Iris pigment epithelial cell (primary cell): Measurements from ENCODE around the gene E4F1.

ENCODE experiments used
- DNase-seq: peaks from one replicate; pipeline ENCODE4 v3.0.0-alpha.2; 2011; ENCODE audit warnings: low read depth

E4F1 gene

DNA sequence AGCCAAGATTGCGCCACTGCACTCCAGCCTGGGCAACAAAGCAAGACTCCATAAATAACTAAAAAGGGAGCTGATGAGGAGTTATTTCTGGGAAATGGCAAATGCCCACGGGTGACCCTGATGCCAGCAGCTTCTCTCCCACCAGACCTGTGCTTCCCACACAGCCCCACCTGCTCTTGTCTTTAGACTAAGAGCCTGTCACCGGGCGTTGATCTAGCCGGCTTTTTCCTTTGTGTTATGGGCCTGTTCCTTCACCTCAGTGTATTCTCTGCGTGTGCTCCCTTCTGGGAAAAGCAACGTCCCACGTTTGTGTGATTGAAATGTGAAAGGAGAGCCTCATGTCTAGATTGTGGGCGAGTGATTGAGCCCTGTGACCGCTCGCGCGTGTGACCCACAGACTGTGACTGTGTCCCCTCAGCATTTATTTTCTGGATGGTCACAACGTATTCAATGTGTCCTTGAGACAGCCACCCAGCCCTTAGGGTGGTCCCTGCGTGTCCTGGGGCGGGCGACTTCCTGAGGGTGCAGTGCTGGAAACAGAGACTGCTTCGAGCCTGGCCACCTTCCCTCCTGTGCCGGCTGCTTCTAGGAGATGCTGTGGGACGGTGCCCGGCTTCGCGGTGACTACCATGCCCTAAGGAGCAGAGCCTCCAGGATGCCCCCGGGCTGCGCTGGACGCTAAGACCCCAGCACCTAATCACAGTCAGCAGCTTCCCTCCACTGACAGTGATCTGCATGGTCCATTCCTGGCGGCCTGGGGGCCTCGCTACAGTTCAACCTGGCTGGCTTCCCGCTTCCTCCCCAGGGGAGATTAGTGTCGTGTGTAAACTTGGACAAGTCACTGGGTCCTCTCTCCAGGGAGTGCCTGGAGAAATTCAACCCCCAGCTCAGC, 52.3 kb downstream of the E4F1 start:
- DNase-seq: no peak

- no peak for DNase-seq
Observed at GRCh38 chr16:2276368-2277195, 53.2 kb downstream of the E4F1 start.

GRCh38 chr16:2277466-2278271, 54.3 kb downstream of the E4F1 start:
- DNase-seq: no peak

GRCh38 chr16:2278272-2278608, 54.8 kb downstream of the E4F1 start:
- DNase-seq: no peak

DNA sequence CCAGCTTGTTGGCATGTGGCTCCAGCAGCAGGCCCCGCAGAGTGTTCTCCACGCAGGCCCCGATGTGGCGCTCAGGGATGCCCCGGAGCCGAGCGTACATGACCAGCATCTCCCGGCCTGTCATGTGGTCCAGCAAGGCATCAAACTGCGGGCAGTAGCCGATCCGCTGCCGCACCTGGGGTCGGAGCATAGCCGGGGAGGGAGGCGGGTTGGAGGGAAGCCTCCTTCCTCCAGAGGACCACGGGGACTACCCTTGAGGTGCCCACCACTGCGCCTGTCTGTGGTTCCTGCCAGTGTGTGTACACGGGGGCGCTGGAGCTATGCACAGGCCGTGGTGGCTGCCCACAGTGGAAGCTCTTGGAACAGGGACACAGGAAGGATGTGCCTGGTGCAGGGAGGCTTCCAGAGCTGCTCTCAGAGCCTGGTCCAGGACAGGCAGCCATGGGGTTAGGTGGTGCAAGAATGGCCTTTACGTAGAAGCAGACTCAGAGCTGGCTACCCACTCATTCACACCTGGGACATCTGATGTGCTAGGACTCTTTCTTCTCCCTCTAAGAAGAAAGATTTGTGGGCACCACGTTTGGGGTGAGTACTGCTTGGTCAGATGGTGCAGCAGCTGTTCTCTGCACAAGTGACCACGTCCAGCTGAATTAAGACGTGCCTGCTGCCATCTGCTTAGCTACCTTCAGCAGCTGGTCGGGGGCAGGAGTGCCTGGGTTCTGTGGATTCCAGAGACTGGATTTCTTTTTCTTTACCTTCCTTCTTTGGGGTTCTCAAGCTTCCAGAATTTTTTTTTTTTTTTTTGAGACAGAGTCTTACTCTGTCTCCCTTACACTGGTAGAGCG, 55.8 kb downstream of the E4F1 start:
- no peak for DNase-seq

- no peak for DNase-seq
Observed at GRCh38 chr16:2280461-2280860, 57.1 kb downstream of the E4F1 start.

DNA sequence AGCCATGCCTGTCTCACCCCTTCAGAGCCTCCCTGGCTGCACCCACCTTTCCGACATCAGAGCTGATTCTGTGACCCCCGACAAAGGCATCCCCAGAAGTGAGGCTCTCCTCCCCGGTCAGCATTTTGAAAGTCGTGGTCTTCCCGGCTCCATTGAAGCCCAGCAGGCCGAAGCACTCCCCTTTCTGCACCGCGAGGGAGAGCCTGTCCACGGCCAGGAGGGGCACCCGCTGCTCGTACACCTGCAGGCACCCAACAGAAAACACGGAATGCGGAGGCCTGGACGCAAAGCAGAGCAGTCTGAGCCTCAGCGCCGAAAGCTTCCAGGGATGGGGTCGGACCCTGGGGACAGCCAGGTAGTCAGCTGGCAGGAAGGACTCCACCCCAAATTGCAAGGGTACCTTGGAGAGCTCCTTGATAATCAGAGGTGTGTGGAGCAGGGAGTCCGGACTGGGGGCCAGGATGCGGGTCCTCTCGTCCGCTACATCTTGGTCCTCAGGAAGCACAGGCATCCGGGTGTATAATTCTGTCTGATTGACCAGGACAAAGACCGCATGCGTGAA, 57.7 kb downstream of the E4F1 start:
- no peak for DNase-seq

DNA sequence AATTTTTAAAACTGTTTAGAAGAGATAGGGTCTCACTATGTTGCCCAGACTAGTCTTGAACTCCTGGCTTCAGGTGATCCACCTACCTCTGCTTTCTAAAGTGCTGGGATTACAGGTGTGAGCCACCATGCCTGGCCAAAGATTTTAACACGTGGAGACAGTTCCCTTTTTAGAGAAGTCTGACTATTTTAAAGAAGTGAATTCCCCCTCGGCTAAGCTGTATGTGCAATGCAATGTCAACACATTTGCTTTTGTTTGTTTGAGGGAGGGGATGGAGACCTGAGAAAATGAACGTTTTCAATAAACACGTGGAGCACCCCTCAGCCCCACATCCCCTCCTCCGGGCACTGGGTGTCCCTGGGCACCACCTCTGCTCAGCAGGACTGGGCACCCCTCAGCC, 58.9 kb downstream of the E4F1 start:
- DNase-seq: no peak

GRCh38 chr16:2282866-2283555, 59.6 kb downstream of the E4F1 start:
- DNase-seq: no peak

DNA sequence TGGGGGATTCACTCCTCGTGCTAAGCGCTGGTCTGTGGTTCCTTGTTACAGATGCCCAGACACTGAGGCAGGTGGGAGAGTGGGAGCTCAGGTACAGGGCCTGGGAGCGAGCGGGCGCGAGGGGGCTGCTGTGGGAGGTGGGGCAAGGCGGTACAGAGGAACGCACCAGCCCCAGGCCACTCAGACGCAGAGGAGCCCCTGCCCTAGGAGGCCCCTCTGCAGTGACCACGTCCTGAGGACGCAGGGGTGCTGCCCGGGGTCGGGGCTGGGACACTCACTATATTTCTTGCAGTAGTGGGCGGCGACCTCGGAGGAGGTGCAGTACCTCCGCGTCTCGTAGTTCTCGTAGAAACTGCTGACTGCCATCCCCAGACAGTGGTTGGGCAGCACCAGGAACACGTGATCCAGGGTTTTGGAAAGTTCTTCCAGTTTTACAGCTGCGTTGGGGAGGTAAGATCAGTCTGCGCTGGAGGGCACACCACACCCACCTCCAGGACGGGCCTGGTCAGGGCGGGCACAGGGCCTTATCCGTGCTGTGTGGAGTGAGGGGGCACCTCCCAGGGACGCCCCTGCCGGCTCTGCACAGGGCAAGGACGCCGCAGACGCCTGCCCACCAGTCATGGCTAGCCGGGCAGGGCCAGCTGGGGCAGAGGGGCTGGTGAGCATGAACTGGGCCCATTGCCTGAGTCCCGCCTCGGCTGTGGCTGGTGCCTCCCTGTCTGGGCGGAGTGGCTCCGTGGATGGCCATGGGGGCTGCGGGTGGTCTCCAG, 60.8 kb downstream of the E4F1 start:
- DNase-seq: no peak

DNA sequence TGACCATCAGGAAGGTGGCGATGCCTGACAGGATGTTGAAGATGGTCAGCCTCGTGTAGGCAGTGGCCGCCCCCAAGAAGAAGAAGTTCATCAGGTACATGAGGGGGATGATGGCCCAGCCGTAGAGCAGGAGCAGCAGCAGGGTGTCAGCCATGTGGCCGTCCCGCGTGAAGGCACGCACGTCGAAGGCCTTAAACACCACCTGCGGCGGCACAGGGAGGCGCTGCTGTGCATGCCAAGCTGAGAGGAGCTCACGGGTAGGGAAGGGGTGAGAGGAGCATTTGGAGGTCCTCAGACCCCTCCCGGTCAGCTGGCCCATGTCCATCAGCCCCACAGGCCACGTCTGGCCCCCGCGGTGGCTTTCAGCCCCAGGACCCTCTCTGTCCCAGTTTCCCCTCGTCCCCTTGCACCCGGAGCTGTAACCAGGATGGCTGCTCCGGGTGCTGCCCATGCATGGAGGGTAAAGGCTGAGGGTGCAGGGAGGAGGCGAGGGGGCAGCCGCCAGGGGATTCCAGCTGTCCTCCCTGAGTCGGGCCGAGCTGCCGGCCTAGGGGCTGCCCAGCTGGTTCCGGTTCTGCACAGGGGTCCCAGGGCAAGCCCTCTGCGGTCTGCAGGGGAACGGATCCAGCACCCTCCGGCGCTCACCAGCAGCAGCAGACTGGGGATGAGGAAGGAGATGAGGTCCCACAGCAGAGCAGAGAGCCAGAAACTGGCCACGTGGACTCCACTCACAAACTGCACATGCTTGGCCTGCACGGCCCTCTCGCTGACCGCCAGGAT, 61.6 kb downstream of the E4F1 start:
- no peak for DNase-seq
